G401.6 (cell line): ENCODE results near the gene CCDC183.
"Not testable (repeated sequence)": the region's sequence is repeated elsewhere in the genome, so short reads cannot be mapped to it uniquely, and the experiment has no call there.

ENCODE experiments used
- FAIRE-seq: peaks from 2 replicates; lab custom pipeline; 2012; peaks lifted over from hg19 to GRCh38; lab: Jason Lieb, UNC

CCDC183 gene

GRCh38 chr9:136826188-136826541 lies 30.0 kb downstream of the CCDC183 start:
- FAIRE-seq = no peak

DNA sequence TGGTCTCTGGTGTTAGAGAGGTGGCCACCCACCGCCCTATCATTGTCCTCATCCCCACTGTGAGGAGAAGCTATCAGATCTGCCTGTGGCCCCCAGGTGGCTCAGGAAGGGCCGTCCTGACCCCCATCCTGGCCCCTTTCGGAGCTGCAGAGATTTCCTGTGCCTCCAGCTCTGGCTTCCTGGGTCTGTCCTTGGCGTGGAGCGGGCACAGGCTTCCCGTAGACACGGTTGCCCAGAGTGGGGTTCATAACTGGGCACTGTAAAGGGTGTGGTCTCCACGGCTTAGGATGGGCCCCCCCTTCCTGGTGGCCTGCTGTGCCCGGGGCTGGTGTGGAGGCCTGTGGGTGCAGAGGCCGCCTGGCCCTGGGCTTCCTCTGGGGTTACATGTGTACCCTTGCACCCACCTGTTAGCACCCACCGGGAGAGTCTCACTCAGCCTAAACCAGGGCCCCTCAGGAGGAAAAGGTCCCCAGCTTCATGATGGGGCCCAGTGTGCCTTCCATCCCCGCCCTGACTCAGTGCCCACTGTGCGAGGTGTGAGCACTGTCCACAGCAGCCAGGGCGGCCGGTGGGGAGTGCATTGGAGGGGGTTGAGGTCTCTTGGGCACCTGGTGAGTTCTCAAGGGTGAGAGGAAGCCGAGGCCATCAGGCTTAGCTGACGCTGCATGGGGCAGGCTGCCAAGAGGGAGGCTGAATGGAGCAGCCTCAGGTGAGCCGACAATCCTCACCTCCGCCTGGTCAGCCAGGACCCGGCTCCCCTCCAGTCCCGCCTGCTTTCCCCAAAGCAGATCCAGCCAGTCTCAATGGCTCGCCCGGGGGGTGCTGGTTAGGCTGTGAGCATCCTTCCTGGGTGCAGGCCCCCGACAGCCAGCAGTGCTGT lies 30.8 kb downstream of the CCDC183 start:
- FAIRE-seq = no peak

DNA sequence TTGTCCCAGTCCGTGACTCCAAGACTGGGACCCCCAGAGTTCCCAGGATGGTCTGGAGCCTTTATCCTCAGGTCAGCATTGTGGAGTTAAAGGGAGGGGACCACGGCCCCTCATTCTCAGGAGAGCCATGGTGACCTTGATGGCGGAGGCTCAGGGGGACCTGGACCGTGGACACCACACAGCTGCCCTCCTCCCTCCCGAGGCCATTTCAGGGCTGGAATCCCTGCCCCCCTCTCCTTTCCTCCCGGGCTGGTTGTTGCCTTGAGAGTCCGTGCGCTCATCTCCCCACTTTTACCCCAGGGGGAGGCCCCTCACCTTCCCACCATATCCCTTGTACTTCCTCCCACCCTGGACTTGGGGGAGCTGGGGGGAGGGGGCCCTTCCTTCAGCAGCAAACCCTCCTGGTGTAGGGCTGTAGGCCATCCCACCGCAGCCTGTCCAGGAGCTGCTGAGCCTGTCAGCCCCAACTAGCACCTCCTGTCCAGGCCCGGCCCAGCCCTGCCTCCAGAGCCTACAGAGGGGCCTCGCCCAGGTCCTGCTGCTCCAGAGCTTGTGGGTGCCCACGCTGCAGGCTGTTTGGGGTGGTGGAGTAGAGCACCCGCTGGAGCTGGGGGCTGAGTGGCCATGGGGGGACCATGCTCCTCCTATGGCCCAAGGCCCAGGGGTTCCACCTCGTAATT lies 31.8 kb downstream of the CCDC183 start:
- no peak for FAIRE-seq

DNA sequence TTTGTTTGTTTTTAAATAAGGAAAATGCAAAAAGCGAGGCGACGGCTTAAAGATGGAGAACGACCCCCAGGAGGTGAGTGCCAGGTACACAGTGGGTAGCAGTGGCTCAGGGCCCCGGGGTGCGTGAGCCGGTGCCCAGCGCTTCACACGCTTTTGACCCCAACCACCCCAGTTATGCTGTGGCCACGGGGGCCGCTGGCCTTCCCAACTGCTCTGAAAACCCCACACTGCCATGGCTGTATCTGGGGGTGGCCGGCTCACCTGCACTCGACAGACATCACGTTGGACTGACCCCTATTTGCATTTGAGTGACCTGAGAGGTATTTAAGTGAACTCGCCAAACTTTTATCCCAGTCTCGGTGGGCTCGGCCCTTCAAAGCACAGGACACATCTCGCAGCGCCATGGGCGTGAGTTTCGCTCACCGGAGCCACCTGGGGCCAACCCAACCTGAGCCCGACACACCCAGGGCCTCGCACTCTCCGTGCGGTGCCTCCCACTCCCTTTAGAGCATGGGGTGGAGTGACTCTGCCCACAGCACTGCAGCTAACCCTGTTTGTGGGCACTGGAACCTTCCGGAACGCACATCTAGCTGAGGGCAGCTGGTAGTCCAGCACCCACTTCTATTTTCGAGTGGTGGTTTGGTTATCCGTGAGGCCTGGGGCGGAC lies 32.5 kb downstream of the CCDC183 start:
- FAIRE-seq = no peak

DNA sequence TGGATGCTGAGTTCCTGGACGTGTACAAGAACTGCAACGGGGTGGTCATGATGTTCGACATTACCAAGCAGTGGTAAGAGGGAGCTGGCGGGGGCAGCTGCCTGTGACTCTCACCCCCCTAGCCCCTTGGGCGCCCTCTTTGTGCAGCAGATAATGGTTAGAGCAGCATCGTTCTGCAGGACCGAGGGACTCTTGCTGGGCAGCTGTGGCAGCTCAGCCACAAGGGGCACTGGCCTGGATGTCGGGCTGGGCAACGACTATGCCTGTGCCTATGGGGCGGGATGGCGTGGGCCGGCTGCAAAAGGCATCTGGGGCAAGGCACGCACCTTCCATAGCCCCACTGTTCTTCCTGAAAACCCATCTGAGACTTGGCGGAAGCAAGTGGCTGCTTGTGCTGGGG lies 33.3 kb downstream of the CCDC183 start:
- FAIRE-seq = no peak

DNA sequence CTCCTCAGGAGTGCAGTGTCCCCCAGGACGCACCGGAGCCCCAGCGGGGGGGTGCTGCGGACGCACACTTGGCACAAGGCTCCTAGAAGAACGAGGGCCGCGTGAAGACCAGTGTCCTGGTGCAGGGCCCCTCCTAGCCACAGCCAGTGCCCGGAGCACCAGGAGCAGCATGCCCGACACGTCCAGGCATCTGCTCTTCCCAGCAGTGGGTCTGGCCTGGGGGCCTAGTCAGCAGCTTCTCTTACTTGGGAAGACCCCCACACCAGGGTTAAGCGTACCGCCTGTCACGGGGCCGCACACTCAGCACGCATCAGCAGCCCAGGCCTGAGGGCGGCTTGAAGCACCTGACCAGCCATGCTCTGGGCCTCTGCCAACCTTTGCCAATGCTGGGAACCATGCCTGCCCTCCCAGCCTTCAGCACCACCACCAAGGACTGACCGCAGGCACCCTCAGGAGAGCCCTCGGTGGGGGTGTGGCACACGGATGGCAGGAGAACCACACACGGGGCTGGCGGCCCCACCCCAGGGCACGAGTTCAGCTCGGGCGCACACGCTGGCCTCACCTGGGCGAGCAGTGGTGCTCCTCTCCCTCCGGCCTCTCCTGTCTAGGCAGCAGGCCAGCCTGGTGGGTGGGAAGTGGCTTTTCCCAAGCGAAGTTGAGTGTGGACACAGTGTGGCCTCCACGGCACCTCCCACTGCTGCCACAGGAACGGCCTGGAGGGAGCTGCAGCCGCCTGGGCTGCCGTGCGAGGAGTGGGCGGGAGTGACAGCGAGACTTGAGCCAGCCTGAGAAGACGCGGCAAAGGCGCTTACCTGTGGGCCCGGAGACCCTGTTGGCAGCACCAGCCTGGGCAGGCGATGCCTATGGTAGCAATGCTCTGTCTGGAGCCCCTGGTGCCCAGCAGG lies 34.1 kb downstream of the CCDC183 start:
- no peak for FAIRE-seq

- FAIRE-seq = no peak
Measured at GRCh38 chr9:136831002-136831719, 35.0 kb downstream of the CCDC183 start.

DNA sequence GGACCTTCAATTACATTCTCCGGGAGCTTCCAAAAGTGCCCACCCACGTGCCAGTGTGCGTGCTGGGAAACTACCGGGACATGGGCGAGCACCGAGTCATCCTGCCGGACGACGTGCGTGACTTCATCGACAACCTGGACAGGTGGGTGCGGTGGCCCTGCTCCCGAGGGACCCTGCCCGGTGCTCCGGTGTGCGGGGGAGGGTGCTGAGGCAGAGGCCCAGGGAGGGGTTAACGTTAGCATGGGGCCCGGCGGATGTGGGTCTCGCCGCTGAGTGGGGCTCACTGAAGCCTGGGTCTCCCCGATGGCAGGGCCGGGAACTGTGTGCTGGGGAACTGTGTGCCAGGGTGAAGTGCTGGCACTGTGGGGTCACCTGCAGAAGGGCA lies 35.6 kb downstream of the CCDC183 start:
- FAIRE-seq = no peak

- FAIRE-seq = no peak
Measured at GRCh38 chr9:136832581-136832980, 36.4 kb downstream of the CCDC183 start.

GRCh38 chr9:136833381-136834048 lies 37.4 kb downstream of the CCDC183 start:
- not testable (repeated sequence) for FAIRE-seq

GRCh38 chr9:136835162-136835931 lies 39.2 kb downstream of the CCDC183 start:
- no peak for FAIRE-seq

DNA sequence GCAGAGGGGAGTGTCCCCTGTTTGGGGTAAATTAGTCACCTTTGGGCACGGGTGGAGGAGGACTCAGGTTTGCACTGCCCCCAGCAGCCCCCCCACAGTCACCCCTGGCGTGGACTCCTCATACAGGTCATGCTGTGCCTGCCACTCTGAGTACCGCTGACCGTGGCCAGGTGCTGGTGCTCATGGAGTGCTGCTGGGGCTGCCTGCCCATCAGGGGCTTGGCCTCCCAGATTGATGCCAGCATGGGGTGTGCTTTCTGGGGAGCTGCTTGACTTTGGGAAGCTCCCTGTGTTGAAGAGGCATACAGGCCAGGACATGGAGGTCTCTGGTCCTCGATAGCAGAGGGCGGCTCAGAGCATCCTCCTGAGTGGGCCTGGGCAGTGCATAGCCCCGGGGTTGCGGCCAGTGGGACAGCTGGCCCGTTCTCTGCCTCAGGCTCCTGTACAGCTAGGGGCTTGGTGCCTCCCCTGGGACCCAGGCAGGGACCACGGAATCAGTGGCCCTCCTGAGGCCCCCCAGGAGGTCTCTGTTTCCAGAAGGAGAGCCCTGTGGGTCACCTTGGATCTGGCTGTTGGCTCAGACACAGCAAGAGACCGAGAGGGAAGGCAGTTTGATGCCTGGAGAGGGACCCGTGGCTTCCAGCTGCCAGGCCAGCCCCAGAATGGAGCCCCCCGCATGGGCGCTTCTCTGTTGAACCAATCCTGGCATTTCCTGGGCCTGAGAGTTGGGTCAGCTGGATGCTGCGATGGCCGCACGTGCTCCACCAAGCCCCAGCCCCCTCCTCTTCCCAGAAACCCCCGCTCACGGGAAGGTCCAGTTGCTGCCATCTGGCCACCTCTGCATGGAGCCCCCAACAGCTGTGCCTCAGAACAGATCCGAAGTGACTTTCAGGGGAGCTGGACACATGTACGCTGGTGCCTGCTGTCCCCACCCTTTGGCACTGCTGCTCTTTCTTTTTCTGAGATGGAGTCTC lies 40.1 kb downstream of the CCDC183 start:
- FAIRE-seq = no peak

DNA sequence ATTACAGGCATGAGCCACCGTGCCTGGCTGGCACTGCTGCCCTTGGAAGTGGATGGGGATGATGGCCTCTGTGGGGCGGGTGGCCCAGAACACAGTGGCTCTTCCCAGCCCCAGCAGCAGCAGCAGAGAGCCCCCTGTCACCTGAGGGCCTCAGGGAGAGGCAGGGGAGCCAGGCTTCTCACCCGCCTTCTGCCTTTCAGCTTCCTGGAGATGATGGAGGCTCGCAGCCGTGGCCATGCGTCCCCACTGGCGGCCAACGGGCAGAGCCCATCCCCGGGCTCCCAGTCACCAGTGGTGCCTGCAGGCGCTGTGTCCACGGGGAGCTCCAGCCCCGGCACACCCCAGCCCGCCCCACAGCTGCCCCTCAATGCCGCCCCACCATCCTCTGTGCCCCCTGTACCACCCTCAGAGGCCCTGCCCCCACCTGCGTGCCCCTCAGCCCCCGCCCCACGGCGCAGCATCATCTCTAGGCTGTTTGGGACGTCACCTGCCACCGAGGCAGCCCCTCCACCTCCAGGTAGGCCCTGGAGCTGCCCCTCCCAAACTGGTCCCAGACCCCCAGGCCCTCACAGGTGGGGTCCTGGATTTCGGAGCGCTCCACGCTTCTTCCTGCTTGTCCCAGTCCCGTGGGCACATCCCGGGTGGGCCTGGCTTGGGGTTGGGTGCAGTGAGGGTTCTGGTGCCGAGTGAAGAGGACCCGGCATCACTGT lies 41.2 kb downstream of the CCDC183 start:
- FAIRE-seq = no peak

- FAIRE-seq = not testable (repeated sequence)
Measured at GRCh38 chr9:136837856-136838277, 41.7 kb downstream of the CCDC183 start.

GRCh38 chr9:136838314-136839228 lies 42.4 kb downstream of the CCDC183 start:
- FAIRE-seq = no peak

DNA sequence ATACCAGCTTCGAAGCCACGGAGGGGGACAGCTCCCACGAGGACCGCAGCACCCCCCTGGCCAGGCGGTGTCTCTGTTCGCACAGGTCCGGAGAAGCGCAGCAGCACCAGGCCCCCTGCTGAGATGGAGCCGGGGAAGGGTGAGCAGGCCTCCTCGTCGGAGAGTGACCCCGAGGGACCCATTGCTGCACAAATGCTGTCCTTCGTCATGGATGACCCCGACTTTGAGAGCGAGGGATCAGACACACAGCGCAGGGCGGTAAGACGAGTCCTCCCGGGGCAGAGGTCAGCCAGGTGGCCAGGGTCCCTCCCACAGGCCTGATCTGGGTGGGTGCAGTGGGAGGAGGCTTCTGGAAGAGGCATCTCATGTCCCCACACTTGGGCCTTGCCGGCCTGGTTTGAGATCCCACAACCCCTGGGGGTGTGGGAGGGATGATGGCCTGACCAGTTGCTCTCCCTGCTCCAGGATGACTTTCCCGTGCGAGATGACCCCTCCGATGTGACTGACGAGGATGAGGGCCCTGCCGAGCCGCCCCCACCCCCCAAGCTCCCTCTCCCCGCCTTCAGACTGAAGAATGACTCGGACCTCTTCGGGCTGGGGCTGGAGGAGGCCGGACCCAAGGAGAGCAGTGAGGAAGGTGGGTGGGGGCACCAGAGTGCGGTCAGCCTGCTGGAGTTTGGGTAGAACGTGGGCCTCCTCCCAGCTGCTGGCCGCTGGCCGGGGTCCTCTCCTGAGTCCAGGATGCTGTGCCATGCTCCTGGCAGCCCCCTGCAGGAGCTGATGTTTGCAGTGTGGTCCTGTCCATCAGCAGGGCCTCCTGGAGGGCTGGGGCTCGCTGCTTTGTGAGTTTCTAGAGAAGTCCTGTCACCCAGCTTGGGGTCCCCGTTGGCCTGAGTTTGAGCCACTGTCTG lies 43.3 kb downstream of the CCDC183 start:
- FAIRE-seq = no peak
